Measurements from ENCODE around the gene FNTB. TPM values are rescaled to one million over a fixed set of nuclear protein-coding genes. Genes with fewer than 3 reads are reported as not detected.

Gene FNTB
- total and polyA plus RNA-seq, 2 of the 13 experiments (the other 11 are each of a cell fraction or from before 2014, with no cell fraction given) = 23.6 to 28.5 TPM

- POLR2A ChIA-PET = interaction anchor here (0.6 to 2.6 kb wide), 4 partner anchors 25 to 130 kb away, joined by 3 to 11 read pairs (median 4); partner anchors contain the start of gene GPX2
- Histone ChIP-seq H2AFZ (ENCODE audit: low read length) (no peak overlapping the region), H3K36me3 (replicated peaks in 1 of 2; ENCODE audit: control insufficient read depth in 1 of 2, insufficient read depth in 2 of 2, low read length in 2 of 2) (no peaks in the 10 kb centered on the region), H3K4me2 (ENCODE audit: low read depth, low read length) (peak overlapping the region; percentile 94), H3K27me3 (ENCODE audit: control insufficient read depth in 1 of 2, insufficient read depth in 2 of 2, low read length in 2 of 2) (no peaks in the 10 kb centered on the region; a peak in 1 of 5 replicates), H3K9ac (ENCODE audit: insufficient read depth, low read depth, low read length) (no peak overlapping the region), H3K4me3 (replicated peaks in 1 of 3; ENCODE audit: insufficient read depth in 1 of 3, low read depth in 2 of 3, low read length in 3 of 3) (peak overlapping the region; percentile 71 to 81 (median 79)), H3K79me2 (ENCODE audit: insufficient read depth, low read length) (no peaks in the 10 kb centered on the region), H3K9me3 (ENCODE audit: low read length) (no peaks in the 10 kb centered on the region), H3K27ac (ENCODE audit: extremely low read length, insufficient read depth, low read length) (no peak overlapping the region), H3K4me1 (ENCODE audit: insufficient read depth, low read length) (peaks cover 39% of the 10 kb centered on the region), H4K20me1 (ENCODE audit: insufficient read depth, low read length) (no peaks in the 10 kb centered on the region)
- DNase-seq (ENCODE audit: low spot score) (peak; percentile 38), ATAC-seq (peak; percentile 65), FAIRE-seq (peak; percentile 60)
- intact Hi-C loops (cut with micrococcal nuclease; ENCODE audit: unreplicated experiment) (no loop called here), in situ Hi-C loops (cut with HindIII; ENCODE audit: extremely low pct_ligation_motif_present, low pct_unique_long_range_greater_than_20kb) (no loop called here)
- 4% methylated on average over 8 of the region's 8 CpGs for WGBS (ENCODE audit: low lambda C conversion rate)
- CTCF ChIA-PET (ENCODE audit: low intra/inter-chr PET ratio, low total read pairs) = no interaction called here
- no TSS peak for BruUV-seq (replicated peaks)
- TF ChIP-seq ZKSCAN5 (CRISPR knock-in tag; IDR thresholded peaks at IDR 0.05) (peak; percentile 83; the same call in 1 of the 2 replicates), RAD21 (CRISPR knock-in tag; IDR thresholded peaks at IDR 0.05) (no peak), PHF20 (CRISPR knock-in tag; IDR thresholded peaks at IDR 0.05) (no peak), NFYB (CRISPR knock-in tag; IDR thresholded peaks at IDR 0.05) (no peak), ZNF839 (CRISPR knock-in tag; IDR thresholded peaks at IDR 0.05; ENCODE audit: borderline replicate concordance) (no peak), ZNF878 (CRISPR knock-in tag; IDR thresholded peaks at IDR 0.05) (no peak), ZBTB44 (CRISPR knock-in tag; IDR thresholded peaks at IDR 0.05) (no peak), NFE2L2 (IDR thresholded peaks at IDR 0.05; ENCODE audit: low read length) (no peak), ZNF10 (CRISPR knock-in tag; IDR thresholded peaks at IDR 0.05; ENCODE audit: borderline replicate concordance, low read depth) (no peak), ZNF784 (CRISPR knock-in tag; IDR thresholded peaks at IDR 0.05; ENCODE audit: borderline replicate concordance) (no peak), GFI1 (CRISPR knock-in tag; IDR thresholded peaks at IDR 0.05; ENCODE audit: borderline replicate concordance) (no peak), ZNF121 (CRISPR knock-in tag; IDR thresholded peaks at IDR 0.05) (peak; percentile 75), KMT2B (CRISPR knock-in tag; IDR thresholded peaks at IDR 0.05) (no peak), PRDM4 (CRISPR knock-in tag; IDR thresholded peaks at IDR 0.05; ENCODE audit: borderline replicate concordance) (no peak), XBP1 (CRISPR knock-in tag; IDR thresholded peaks at IDR 0.05) (no peak), ZNF160 (CRISPR knock-in tag; IDR thresholded peaks at IDR 0.05) (no peak), ZNF782 (CRISPR knock-in tag; IDR thresholded peaks at IDR 0.05; ENCODE audit: borderline replicate concordance) (0 out of 2 replicates have a peak, but pooled peaks have one; percentile 39), SRSF9 (IDR thresholded peaks at IDR 0.05; ENCODE audit: borderline replicate concordance, insufficient read depth, low read depth, low read length, poor library complexity, severe bottlenecking) (no peak), ZNF644 (CRISPR knock-in tag; IDR thresholded peaks at IDR 0.05; ENCODE audit: low read depth) (no peak), SMAD9 (CRISPR knock-in tag; IDR thresholded peaks at IDR 0.05) (no peak), ZGPAT (CRISPR knock-in tag; IDR thresholded peaks at IDR 0.05) (no peak)
These were observed 13.7 kb upstream of the FNTB start for GRCh38 chr14:64973026-64973442.
